ENCODE measurements around the gene SAMD7.

SAMD7 gene, protein sequence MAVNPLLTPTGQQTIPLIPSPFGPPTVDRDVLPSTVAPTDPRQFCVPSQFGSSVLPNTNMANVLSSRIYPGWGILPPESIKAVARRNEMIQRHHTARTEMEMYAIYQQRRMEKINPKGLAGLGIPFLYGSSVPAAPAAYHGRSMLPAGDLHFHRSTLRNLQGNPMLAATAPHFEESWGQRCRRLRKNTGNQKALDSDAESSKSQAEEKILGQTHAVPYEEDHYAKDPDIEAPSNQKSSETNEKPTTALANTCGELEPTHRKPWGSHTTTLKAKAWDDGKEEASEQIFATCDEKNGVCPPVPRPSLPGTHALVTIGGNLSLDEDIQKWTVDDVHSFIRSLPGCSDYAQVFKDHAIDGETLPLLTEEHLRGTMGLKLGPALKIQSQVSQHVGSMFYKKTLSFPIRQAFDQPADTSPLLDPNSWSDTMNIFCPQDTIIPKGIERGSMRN

DNA sequence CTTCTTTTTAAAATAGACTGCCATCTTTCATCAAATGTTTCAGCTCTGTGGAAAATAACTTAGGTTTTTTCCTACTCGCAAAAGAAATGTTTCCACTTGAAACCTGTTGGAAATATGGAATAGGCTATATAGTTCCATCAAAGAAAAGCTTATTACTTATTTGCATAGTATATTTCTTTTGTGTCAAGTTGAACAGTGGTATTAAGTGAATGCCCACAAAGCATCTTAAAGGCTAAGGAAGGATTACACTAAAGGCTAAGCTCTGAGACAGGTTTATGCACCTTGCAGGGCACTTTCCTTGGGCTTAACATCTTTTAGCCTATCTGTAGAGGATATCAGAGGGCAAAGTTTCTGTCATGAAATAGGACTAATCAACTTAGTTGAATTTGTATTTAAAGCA lies at the start of gene SAMD7:
TSS of gene SAMD7 (plus strand) at position 301 of the 400 bp plus-strand sequence. CDS start 7,927 bp downstream, outside the sequence.
- no peak for DNase-seq

DNA sequence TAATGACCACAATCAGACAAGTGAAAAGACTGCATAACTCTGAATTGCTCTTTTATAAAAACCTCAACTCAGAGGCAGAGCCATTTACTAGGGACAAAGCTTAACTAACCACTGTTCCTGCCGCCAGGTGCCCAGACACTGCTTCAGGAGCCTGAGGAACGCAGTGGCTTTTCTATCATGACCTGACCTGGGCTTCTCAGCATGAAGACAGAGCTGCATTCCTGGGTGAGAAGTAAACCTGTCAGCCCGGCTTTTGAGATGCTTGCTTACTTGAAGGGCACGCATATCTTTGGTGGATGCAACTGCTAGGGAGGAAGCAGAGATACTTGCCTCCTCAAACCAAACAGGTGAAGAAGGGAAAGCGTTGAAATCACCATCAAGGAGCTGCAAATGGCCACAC lies 49.5 kb upstream of the SAMD7 start:
- DNase-seq = no peak

DNA sequence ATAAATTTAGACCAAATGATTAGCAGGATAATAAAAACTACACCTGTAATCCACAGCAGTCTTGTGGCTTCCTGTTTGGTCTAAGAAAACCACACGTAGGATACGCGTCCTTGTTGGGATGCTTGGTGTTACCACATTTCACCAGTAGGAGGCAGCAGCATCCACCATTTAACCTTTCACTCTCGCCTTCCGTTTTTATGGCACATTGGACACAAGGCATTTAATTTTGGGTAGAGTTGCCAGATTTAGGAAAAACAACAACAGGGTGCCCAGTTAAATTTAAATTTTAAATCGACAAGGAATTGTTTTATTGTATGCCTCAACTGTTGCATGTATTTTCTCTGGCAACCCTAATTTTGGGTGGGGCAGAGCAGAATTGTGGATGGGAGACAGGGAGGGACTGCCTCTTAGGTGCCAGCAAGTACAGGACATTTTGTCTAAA lies 47.9 kb upstream of the SAMD7 start:
- DNase-seq = peak; percentile 1

DNA sequence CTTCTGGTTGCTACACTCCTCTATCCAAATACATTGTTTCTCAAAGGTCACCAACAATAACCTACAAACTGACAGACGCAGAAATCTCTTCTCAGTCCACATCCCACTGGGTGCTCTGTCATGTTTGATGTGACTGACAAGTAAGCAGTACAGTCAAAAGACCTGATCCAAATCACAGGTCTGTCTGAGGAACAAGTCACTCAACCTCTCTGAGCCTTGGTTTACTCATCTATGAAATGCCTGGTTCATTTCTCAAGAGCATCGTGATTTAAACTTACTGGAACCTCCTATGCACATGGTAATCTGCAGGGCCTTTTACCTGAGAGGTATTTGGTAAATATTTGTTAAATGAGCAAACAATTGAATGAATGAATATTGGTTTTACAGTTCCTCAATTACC lies 47.1 kb upstream of the SAMD7 start:
- DNase-seq = no peak

DNA sequence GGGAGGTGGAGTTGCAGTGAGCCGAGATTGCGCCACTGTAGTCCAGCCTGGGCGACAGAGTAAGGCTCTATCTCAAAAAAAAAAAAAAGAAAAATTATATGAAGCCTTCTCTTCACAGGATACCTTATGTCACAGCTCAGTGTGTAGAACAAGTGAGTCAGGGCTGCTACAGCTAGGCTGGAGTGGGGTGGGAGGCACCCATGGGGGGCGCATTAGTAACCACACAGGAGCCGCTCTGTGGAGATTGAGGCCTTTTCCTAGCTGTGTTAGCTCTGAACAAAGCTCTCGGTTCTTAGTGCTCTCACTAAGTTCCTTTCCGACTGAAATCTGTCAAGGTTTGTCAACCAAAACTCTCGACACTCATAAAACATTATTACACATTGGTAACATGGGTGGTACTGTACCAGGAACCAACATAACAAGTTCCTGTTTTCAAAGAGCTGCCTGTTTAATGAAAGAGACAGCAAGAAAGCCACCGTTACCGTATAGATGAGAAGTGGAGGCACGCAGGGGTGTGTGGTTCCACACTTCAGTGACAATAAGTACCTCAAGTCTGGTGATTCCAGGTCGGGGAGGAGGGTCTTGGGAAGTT lies 46.1 kb upstream of the SAMD7 start:
- DNase-seq = no peak

DNA sequence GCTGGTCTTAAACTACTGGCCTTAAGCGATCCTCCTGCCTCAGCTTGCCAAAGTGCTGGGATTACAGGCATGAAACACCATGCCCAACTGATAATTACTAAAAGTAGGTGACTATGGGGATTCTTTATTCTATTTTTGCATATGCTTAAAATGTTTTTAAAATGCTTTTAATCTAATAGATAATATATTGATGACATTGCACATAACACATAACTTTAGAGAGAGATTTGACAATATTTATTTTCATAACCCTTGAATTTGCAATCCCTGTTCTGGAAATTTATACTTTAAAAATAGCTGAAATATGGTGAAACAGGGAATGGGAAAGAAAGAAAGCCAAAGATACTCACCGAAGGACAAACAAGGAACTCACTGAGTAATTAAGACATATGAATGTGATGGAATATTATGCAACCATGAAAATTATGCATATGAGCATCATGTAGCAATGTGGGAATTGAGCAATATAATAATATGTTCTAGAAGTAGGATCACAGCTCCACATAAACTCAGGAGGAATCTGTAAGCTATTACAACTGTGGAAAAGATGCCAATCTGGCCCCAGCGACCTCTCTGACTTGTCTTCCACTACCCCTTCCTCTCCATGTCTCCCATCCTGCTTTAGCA lies 43.7 kb upstream of the SAMD7 start:
- no peak for DNase-seq

DNA sequence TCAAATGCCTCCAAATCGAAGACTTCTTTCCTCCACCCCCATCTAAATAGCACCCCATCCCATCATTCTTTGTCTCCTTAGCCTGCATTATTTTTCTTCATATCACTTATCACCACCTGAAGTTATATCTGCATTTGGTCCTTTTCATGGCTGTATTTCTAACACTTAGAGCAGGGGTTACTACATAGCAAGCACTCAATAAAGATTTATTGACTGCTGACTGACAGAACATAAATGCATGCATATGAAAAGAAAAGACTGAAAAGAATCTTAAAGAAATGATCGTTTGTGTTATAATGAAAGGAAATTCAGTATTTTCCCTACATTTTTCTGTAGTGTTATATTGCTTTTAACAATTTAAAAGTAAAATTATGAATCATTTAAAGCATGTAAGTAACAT lies 43.0 kb upstream of the SAMD7 start:
- DNase-seq = no peak

DNA sequence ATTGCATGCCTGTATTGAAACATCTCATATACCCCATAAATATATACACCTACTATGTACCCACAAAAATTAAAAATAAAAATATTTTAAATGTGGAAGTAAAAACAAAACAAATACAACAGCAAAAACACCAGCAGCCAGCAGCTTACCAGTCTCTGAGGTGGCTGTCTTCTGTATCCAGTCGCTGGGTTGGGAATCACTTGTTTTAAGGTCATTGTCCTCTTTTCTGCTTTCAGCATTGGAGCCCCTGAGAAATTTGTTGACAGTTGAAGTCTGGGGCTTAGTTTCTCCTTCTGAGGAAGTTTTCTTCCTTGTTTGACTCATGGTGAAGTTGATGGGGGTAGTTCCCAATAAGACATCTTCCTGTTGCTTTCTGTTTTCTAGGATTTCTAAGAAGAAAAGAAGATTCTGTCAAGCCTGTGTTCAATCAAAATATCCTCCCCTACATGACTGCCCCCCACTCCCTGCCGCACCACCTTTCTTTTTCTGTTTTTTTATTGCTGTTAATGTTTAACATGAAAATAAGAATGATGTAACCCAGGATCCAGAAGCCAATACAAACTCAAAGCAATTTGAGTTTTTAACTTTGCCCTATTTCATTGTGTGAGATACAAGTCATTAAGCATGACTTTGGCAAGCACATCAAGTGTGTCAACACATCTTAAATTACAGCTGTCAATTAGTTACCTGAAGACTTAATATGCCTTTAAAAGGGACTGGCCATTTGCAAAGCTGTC lies 41.7 kb upstream of the SAMD7 start, which contains the start of gene LRRC31:
TSS of gene LRRC31 (minus strand) at position 452 of the 737 bp plus-strand sequence. CDS start at position 324, 128 bp downstream.
- DNase-seq = no peak

DNA sequence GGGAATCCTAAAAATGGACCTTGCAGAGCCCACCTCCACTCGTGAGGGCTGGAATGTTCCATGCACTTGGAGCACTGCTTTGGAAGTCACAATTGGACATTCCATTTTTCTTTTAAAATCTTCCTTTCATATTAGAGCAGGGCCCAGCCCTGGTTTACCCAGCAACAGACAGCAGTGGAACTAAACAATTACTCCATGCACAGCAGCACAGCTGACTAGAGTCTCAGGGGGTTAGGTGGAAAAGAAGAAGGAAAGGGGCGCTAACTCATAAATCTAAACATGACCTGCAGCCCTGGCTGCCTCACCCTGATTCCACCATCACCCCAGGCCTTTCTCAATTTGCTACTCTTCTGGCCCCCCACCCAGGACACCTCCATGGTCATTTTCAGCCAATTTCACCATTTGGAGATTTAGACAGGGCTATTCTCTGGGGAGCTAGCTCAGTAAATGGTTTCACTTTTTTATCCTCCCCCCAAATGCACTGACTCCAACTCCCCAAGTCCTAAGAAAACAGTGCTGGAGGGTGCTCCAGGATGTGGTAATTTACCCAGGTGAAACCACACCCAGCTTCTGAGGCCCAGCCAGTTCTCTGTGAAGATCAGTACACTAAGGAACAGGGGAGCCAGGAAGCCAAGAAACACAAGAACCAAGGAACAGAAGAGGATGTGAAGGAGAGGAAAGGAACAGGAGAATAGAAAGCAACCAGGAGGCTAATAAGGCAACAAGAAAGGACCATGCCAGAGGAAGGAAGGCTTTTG lies 40.1 kb upstream of the SAMD7 start:
- DNase-seq = no peak

DNA sequence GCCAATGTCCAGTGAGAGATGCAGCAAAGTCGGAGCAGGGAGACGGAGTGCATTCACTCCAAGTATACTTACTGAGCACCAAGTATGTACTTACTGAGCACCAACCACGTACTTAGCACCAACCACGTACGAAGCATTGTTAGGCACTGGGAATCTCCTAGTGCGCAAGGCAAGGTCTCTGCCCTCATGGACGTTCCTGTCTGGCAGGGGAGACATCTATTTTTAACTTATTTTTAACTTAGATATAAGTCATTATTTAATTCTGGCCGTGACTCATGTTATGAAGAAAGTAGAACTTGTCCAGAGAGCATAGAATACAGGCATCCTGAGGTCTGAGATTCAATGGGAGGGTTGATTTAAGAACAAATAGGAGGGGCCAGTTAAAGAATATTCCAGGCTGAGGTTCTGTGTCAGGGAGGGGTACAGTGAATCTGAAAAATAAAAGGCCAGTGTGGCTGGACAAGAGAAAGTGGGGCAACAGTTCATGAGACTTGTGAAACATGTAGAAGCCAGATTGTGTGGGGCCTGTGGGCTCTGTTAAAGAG lies 32.3 kb upstream of the SAMD7 start:
- DNase-seq = no peak

DNA sequence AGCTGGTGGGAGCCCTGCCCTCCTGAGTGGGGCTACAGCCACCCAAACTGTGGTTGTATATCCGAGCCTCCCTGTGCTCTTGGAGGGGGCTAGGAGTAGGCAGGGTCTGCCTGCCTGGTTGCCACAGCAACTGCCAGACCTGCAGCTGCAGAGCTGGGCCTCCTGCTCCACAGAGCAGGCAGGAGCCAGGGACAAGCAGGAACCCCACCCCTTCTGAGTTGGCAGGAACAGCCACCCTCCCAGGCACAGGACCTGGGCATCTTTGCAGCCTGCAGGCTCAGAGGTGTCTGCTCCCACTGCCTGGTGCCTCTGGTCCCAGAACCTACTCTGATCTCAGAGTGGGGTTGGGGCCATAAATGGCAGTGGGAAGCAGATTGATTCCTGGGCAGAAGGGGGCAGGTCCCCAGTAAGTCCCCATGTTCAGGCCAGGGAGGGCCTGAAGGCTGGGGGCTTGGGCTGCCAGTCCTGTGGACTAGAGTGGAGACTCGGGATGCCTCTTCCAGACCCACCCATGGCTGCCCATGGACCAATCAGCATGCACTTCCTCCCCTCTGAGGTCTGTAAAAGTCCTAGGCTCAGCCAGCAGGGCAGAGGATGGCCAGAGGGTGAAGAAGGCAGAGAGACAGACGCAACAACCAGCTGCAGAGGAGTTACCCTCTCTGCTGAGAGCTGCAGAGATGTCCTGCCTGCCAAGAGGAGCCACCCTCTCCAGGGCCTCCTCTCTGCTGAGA lies 31.4 kb upstream of the SAMD7 start:
- no peak for DNase-seq

DNA sequence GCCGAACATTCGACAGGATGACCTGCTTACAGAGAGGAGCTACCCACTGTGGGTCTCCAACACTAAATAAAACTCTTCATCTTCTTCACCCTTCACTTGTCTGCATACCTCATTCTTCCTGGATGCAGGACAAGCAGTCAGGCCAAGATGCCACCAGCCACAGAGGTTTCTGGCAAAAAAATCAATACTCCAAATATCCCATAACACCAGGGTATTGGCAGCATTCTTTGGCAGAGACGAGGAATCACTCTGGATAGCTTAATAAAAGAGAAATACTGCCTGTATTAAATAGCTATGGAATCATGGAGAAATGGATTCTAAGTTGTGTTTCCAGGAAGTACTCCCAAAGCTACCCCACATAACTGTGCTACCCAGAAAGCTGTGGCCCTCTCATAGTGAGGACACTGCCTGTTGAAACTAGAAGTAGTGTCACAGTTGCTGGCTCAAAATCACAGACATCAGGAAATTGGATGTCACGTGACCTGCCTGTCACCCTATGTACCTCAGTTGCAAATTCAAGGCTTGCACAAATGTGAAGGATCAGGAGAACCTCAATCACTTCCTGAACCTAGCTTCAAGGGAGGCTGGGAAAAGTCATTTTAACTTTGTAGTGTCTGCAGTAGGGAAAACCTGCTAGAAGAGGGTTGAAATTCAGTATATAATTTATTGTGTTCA lies 30.7 kb upstream of the SAMD7 start:
- DNase-seq = no peak

DNA sequence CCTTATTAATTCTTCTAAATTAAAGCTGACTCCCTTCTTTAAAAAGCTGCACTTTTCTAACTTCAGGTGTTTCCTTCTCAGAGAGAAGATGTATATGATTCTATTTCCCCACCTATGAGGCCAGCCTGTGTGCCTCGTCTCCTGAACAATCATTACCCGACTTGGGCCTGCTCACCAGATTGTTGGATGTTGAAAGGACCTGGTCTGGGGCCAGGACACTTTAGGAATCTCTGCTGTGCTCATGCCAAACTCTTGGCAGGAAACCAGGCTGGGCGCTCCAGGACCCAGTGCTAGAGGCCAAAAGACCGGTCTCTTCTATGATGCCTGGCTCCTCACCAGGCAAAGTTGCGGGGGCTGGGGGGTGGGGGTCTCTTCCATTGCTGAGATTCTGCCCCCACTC lies 24.7 kb upstream of the SAMD7 start:
- DNase-seq = no peak

DNA sequence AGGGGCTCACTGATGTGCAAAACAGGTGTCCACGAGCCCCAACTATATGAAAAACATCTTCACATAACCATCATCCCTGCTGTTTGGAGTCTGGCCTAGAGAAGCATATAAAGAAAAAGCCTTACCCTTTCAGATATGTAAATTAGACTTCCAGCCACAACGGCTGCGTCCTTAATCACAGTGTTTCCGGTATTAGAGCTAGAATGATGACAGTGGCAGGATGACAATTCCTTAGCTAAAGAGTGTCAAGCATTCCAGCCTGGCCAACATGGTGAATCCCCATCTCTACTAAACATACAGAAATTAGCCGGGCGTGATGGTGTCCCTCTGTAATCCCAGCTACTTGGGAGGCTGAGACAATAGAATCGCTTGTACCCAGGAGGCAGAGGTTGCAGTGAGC lies 19.5 kb upstream of the SAMD7 start:
- no peak for DNase-seq

DNA sequence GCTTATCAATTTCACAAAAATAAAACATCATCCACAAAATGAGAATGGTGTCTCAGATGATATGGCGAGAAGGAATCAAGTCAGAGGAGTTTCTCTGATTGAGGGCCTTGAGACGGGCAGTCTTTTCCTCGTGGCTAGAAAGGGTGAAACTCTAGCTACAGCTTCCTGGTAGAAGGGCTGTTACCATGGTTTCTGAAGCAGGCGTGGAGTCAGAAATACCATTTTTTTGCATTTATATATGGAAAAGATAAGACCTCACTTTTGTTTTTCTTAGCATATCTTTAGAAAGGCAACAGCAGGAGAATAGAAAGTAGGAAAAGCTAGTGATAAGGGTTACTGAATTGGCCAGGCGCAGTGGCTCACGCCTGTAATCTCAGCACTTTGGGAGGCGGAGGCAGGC lies 17.3 kb upstream of the SAMD7 start:
- DNase-seq = no peak

DNA sequence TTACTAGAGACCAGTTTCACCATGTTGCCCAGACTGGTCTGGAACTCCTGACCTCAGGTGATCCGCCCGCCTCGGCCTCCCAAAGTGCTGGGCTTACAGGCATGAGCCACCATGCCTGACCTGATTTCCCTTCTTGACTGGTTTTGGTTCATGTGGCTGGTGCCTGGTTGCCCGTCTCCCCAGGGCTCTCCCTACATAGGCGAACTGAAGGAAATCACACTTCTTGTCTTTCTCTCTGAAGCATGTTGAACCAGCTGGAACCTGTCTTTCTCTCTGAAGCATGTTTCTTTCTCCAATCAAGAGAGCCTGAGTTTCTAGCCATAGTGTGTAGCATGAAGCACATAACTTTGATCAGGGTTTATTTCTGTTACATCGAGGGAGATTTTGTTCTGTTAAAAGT lies 16.3 kb upstream of the SAMD7 start:
- DNase-seq = no peak

DNA sequence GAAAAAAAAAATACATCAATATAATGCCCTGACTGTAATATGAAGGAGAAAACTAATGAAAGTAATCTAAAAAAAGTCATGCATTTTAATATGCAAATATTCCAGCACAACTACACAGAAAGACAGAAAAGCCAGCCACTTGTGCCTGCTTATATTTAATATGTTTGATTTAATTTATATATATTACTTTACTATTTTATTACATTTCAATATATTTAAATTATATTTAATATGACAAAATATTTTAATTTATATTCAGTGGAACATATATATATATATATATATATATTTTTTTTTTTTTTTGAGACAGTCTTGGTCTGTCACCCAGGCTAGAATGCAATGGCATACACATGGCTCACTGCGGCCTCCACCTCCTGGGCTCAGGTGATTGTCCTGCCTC lies 14.1 kb upstream of the SAMD7 start:
- no peak for DNase-seq

DNA sequence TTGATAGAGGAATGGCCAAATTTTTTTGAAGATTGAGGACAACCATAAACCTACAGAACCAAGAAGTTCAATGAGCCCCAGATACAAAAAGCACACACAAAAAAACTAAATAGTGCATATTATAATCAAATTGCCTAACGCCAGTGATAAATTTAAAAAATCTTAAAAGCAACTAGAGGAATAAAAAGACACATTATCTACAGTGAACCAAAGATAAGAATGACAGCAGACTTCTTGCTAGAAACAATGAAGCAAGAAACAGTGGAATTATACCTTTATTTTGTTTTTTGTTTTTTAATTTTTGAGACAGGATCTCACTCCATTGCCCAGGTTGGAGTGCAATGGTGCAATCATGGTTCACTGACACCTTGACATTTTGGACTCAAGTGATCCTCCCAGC lies 9.9 kb upstream of the SAMD7 start:
- no peak for DNase-seq

DNA sequence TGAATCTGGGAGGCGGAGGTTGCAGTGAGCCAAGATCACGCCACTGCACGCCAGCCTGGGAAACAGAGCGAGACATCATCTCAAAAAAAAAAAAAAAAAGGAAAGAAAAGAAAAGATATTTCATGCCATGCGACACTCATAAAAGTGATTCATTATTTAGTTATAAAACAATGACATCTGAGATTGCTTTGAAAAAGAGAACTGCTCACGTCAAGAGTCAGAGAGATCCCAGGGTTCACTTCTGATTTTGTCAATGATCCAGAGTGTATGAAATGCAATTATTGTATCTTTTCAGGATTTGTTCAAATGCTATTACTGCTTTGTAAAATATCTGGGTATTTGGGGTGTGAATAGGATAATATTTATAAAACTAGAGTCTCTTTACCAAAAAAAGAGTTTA lies 6.0 kb upstream of the SAMD7 start:
- no peak for DNase-seq

DNA sequence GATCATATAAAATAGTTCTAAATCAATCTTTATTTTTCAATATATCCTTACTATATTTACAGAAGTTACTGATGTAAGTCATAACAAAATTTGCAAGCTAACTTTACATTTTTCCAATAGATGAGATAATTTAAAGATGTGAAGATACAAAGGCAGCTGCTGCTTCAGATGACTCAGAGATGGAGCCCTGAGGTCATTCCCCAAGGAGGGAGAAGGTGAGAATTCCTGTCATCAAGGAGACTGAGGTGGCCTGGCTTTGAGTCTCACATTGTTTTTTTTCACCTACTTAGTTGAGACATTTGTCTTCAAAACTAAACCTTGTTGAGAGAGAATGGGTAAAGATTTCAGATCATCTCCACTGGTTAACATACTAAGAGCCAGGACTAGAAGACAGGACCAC lies 3.9 kb upstream of the SAMD7 start:
- no peak for DNase-seq

DNA sequence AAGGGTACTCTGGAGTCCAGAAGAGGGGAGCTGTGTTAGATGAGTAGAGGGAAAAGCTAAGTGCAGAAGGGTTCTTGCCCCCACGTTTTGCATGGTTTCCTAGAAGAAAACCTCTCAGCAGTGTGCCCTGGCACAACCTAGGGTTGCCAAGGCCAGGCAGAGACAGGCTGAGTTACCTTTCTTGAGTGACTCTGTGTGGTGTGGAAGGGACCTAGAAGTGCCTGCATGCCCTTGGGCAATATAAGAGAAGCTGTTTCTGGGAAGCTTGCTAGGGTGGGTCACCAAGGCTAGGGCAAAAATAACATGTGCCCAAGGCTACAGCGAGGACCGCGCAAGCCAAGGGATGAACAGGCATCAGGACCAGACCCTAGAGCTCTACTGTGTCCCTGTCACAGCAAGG lies 3.4 kb upstream of the SAMD7 start:
- DNase-seq = no peak
